Panc1 (cell line): ENCODE results near the gene FCRL5.

Source experiments
- CTCF ChIP-seq: fragments of 450-650 bp; IDR thresholded peaks from 2 replicates; pipeline ENCODE4 v1.5.1; 2017; ENCODE audit warnings: mild to moderate bottlenecking
- POLR2AphosphoS5 ChIP-seq: IDR thresholded peaks from 2 replicates; pipeline ENCODE4 v1.6.1; 2012; ENCODE audit warnings: mild to moderate bottlenecking, low read depth, low read length, moderate library complexity

GRCh38 chr1:157580828-157581210 is 28.5 kb upstream of the FCRL5 start:
- no peak for TF ChIP-seq CTCF
- TF ChIP-seq POLR2AphosphoS5: no peak
